HEK293 (cell line): ENCODE measurements around the gene CMIP.

Experiments
- CTCF ChIA-PET: fragments of 350-600 bp; formaldehyde crosslinking; extraction: SDS; loops from one replicate; lab custom pipeline; 2021; ENCODE audit warnings: antibody characterized with exemption; lab: Yijun Ruan, JAX
- POLR2A ChIA-PET: fragments of 300-600 bp; formaldehyde crosslinking; extraction: SDS; loops from one replicate; lab custom pipeline; 2020; ENCODE audit warnings: antibody characterized with exemption, inconsistent platforms; lab: Yijun Ruan, JAX
- H3K27ac ChIP-seq: fragments of 200-500 bp; sonication (Bioruptor generic); 2 replicates; pipeline ENCODE4 v1.5.1; 2014; ENCODE audit warnings: low read depth, low read length, control low read depth, inconsistent platforms; ENCODE audit errors: extremely low read depth
- H3K36me3 ChIP-seq, 2 experiments: fragments of 200-500 bp in 1 of 2; sonication (Bioruptor generic) in 1 of 2; 1 replicate in 1 of 2; 2 replicates in 1 of 2; pipeline ENCODE4 v1.5.1; 2014 to 2017; ENCODE audit warnings: inconsistent platforms in 2 of 2, low read length in 2 of 2; ENCODE audit not compliant: control insufficient read depth in 2 of 2, insufficient read depth in 1 of 2
- H3K4me1 ChIP-seq: fragments of 200-500 bp; sonication (Bioruptor generic); 2 replicates; pipeline ENCODE4 v1.5.1; 2014; ENCODE audit warnings: mild to moderate bottlenecking, low read length, inconsistent platforms; ENCODE audit not compliant: control insufficient read depth, insufficient read depth
- H3K4me3 ChIP-seq: 2 replicates; pipeline ENCODE4 v1.5.1; 2011; ENCODE audit warnings: low read depth, mild to moderate bottlenecking, control low read depth, low read length, moderate library complexity
- H3K9me3 ChIP-seq: fragments of 200-500 bp; sonication (Bioruptor generic); 2 replicates; pipeline ENCODE4 v1.5.1; 2014; ENCODE audit warnings: low read depth, low read length, inconsistent platforms; ENCODE audit not compliant: control insufficient read depth, insufficient read depth
- EGR2 ChIP-seq: fragments of 450-650 bp; formaldehyde crosslinking; IDR thresholded peaks from 2 replicates; pipeline ENCODE4 v1.5.1; 2016; ENCODE audit warnings: low read depth, missing biosample characterization, missing genetic modification characterization
- KLF16 ChIP-seq: fragments of 450-650 bp; formaldehyde crosslinking; IDR thresholded peaks from 2 replicates; pipeline ENCODE4 v1.5.1; 2017; ENCODE audit warnings: missing biosample characterization, missing genetic modification characterization
- TRIM28 ChIP-seq: IDR thresholded peaks from 2 replicates; pipeline ENCODE4 v1.6.1; 2011; ENCODE audit warnings: low read length, control low read depth, borderline replicate concordance
- ZBTB17 ChIP-seq: fragments of 450-650 bp; formaldehyde crosslinking; IDR thresholded peaks from 2 replicates; pipeline ENCODE4 v1.5.1; 2016; ENCODE audit warnings: missing biosample characterization, missing genetic modification characterization
- ZNF157 ChIP-seq: fragments of 450-650 bp; formaldehyde crosslinking; IDR thresholded peaks from 2 replicates; pipeline ENCODE4 v1.5.1; 2016; ENCODE audit warnings: missing biosample characterization, missing genetic modification characterization
- ZNF23 ChIP-seq: fragments of 450-650 bp; formaldehyde crosslinking; IDR thresholded peaks from 2 replicates; pipeline ENCODE4 v1.5.1; 2016; ENCODE audit warnings: missing biosample characterization, missing genetic modification characterization, borderline replicate concordance
- ZNF404 ChIP-seq: fragments of 450-650 bp; formaldehyde crosslinking; IDR thresholded peaks from 2 replicates; pipeline ENCODE4 v1.5.1; 2017; ENCODE audit warnings: missing biosample characterization, missing genetic modification characterization
- ZNF558 ChIP-seq: fragments of 450-650 bp; formaldehyde crosslinking; IDR thresholded peaks from 2 replicates; pipeline ENCODE4 v1.5.1; 2016; ENCODE audit warnings: missing biosample characterization, missing genetic modification characterization
- ZNF561 ChIP-seq: fragments of 450-650 bp; IDR thresholded peaks from 2 replicates; pipeline ENCODE4 v1.5.1; 2018; ENCODE audit warnings: missing biosample characterization, missing genetic modification characterization, borderline replicate concordance
- ZNF626 ChIP-seq: fragments of 450-650 bp; sonication (Bioruptor Pico); formaldehyde crosslinking; IDR thresholded peaks from 2 replicates; pipeline ENCODE4 v1.5.1; 2018; ENCODE audit warnings: missing biosample characterization, missing genetic modification characterization, inconsistent platforms
- ZNF777 ChIP-seq: fragments of 450-650 bp; formaldehyde crosslinking; IDR thresholded peaks from 2 replicates; pipeline ENCODE4 v1.5.1; 2017; ENCODE audit warnings: missing biosample characterization, missing genetic modification characterization, borderline replicate concordance
- TF ChIP-seq, protein P1 (sequence below): fragments of 450-650 bp; formaldehyde crosslinking; IDR thresholded peaks from 2 replicates; pipeline ENCODE4 v1.5.1; 2016; ENCODE audit warnings: missing biosample characterization, missing genetic modification characterization
- TF ChIP-seq, protein P2 (sequence below): fragments of 450-650 bp; formaldehyde crosslinking; IDR thresholded peaks from 2 replicates; pipeline ENCODE4 v1.5.1; 2016; ENCODE audit warnings: missing biosample characterization, missing genetic modification characterization
- TF ChIP-seq, protein P3 (sequence below): fragments of 450-650 bp; formaldehyde crosslinking; IDR thresholded peaks from 2 replicates; pipeline ENCODE4 v1.5.1; 2016; ENCODE audit warnings: missing biosample characterization, missing genetic modification characterization

The CMIP gene

DNA sequence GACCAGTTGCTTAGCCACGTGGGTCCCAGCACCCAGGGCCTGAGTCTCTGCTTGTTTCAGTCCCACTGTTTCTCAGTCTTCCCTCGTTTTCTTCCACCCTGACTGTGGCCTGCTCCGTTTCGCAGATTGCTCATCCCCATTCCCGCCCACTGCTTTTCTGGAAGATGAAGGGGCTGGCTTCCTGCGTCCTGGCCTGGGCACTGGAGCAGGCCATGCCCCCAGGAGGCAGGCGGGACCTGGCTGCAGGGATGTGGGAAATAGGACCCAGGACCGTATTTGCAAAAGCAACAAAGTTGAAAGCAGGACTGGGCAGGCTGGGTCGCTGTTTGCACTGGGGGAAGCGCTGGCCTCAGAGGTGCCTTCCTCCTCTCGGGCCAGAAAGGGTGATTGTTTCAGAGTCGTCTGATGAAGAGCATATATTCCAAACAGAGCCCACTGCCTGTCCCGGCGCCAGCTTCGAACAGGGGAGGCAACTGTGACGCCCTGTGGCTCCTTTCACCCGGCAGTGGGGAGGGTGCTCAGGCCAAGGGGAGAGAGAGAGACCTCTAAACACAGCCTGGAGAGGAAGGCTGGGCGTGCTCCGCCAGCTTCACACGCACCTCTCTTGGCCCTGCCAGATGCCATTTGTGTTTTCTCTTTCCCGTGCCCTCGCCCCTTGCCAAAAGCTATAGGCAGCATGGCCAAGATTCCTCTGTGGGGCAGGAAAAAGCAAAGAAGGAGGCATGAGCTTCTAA, 108.6 kb downstream of the CMIP start:
- Histone ChIP-seq H3K4me3 (no peak overlapping the region), H3K27ac (no peak overlapping the region), H3K36me3 (no peaks in the 10 kb centered on the region), H3K9me3 (no peaks in the 10 kb centered on the region), H3K4me1 (no peaks in the 10 kb centered on the region)
- ChIA-PET POLR2A (no interaction called here), CTCF (no interaction called here)
- TF ChIP-seq TRIM28 (no peak), ZNF777 (tag by site-specific recombination) (no peak), ZNF561 (tag by site-specific recombination) (no peak), ZNF404 (no peak), ZNF157 (tag by site-specific recombination) (no peak), EGR2 (tag by site-specific recombination) (no peak), KLF16 (tag by site-specific recombination) (no peak), ZNF558 (tag by site-specific recombination) (no peak)
- TF ChIP-seq, protein P1, sequence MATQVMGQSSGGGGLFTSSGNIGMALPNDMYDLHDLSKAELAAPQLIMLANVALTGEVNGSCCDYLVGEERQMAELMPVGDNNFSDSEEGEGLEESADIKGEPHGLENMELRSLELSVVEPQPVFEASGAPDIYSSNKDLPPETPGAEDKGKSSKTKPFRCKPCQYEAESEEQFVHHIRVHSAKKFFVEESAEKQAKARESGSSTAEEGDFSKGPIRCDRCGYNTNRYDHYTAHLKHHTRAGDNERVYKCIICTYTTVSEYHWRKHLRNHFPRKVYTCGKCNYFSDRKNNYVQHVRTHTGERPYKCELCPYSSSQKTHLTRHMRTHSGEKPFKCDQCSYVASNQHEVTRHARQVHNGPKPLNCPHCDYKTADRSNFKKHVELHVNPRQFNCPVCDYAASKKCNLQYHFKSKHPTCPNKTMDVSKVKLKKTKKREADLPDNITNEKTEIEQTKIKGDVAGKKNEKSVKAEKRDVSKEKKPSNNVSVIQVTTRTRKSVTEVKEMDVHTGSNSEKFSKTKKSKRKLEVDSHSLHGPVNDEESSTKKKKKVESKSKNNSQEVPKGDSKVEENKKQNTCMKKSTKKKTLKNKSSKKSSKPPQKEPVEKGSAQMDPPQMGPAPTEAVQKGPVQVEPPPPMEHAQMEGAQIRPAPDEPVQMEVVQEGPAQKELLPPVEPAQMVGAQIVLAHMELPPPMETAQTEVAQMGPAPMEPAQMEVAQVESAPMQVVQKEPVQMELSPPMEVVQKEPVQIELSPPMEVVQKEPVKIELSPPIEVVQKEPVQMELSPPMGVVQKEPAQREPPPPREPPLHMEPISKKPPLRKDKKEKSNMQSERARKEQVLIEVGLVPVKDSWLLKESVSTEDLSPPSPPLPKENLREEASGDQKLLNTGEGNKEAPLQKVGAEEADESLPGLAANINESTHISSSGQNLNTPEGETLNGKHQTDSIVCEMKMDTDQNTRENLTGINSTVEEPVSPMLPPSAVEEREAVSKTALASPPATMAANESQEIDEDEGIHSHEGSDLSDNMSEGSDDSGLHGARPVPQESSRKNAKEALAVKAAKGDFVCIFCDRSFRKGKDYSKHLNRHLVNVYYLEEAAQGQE (tag by site-specific recombination), result no peak
- TF ChIP-seq, protein P2, sequence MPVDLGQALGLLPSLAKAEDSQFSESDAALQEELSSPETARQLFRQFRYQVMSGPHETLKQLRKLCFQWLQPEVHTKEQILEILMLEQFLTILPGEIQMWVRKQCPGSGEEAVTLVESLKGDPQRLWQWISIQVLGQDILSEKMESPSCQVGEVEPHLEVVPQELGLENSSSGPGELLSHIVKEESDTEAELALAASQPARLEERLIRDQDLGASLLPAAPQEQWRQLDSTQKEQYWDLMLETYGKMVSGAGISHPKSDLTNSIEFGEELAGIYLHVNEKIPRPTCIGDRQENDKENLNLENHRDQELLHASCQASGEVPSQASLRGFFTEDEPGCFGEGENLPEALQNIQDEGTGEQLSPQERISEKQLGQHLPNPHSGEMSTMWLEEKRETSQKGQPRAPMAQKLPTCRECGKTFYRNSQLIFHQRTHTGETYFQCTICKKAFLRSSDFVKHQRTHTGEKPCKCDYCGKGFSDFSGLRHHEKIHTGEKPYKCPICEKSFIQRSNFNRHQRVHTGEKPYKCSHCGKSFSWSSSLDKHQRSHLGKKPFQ (tag by site-specific recombination), result no peak
- TF ChIP-seq, protein P3, sequence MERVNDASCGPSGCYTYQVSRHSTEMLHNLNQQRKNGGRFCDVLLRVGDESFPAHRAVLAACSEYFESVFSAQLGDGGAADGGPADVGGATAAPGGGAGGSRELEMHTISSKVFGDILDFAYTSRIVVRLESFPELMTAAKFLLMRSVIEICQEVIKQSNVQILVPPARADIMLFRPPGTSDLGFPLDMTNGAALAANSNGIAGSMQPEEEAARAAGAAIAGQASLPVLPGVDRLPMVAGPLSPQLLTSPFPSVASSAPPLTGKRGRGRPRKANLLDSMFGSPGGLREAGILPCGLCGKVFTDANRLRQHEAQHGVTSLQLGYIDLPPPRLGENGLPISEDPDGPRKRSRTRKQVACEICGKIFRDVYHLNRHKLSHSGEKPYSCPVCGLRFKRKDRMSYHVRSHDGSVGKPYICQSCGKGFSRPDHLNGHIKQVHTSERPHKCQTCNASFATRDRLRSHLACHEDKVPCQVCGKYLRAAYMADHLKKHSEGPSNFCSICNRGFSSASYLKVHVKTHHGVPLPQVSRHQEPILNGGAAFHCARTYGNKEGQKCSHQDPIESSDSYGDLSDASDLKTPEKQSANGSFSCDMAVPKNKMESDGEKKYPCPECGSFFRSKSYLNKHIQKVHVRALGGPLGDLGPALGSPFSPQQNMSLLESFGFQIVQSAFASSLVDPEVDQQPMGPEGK (tag by site-specific recombination), result no peak
- TF ChIP-seq, all 188 proteins: peak for 0

DNA sequence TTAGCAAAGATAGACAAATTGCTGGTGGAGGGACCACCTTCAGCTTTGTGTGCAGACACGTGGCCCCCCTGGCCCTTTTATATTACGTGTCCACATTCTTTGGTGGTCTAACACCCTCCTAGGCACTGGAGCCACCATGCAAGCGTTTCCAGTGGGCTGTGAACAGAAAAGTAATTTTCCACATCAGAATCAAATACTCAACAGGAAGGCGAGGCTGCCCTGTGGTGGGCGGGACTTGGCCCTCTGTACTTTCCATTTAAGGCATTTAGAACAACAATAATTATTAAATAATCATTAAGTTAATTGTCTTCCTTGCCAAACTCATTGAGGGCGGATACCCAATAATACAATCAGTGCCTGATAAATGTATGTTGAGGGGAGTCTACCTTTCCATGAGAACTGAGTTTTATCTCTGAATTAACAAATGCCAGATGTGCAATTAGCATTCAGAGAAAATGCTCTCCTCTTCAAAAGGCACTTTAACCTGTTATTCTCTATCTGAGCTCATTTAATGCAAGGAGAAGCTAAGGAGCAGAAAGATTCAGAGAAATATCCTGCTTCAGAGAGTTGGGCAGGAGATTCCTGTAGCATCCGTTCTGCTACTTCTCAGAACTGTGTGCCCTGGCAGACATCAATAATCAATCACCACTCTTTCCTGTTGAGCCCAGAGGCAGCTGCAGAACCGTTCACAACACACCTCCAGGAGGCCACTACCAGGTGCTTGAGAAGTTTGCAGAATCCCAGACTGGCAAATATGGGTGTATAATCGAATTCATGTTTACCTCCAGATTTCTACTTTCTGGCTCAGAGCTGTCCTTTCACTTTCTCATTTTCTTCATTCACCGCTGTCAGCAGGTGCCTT, 109.4 kb downstream of the CMIP start:
- no peak overlapping the region for H3K4me3 ChIP-seq
- CTCF ChIA-PET, result no interaction called here
- no peaks in the 10 kb centered on the region for H3K9me3 ChIP-seq
- H3K4me1 ChIP-seq, result no peaks in the 10 kb centered on the region
- POLR2A ChIA-PET, result no interaction called here
- TF ChIP-seq ZBTB17 (peak; percentile 77), ZNF404 (no peak), ZNF23 (tag by site-specific recombination) (peak; percentile 96), ZNF626 (tag by site-specific recombination) (no peak)
- TF ChIP-seq, all 188 proteins: peak for 2
- Histone ChIP-seq H3K36me3 (no peaks in the 10 kb centered on the region), H3K27ac (no peak overlapping the region)
